ENCODE results near the gene AIG1.

Gene AIG1

DNA sequence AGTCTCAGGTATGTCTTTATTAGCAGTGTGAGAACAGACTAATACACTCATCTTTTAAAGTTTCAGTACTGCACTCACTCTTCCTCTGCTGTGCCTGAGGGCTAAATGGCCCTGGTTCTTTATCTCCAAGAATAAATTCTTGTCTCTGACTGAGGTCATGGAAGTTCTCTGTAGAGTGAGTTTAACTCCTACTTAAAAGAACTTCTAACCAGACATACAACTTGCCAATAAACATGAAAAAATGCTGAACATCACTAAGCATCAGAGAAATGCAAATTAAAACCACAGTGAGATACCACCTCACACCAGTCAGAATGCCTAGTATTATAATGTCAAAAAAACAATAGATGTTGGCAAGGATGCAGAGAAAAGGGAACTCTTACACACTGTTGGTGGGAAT, 316.2 kb downstream of the AIG1 start:
- DNase-seq, result no peak

DNA sequence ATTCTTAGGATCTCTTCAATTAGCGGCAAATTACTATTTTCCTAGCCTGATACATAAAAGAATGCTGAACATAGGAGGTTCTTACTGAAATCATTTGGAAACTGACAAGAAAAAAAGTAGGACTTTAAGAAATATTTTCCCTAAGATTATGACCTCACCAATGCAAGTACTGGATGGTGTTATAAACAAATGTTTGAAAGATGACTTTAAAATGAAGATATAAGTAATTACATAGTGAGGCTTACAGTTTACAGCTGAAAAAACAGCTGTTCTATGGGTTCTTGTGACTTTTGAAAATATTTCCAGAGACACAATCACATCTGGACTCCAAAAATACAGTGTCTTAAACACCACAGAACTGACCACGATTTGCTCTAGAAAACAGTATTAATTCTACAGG, 324.9 kb downstream of the AIG1 start:
- DNase-seq, result no peak

DNA sequence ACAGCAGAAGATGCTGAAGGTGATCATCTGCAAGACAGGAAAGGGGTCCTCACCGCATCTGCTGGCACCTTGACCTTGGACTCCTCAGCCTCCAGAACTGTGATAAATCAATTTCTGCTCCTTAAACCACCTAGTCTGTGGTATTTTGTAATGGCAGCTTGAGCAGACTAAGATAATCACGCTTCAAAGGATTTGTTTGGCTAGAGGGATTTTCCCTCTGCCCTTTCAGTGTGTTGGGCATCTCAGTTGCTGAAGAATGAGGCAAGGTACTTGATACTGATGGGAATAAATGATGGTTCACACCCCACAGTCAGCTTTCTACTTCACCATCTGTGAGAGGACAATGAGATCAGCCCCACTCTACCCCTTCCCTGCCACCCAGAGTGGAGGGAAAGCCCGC, 329.6 kb downstream of the AIG1 start:
- no peak for DNase-seq
